ENCODE data around the gene CCDC197.

Gene CCDC197

DNA sequence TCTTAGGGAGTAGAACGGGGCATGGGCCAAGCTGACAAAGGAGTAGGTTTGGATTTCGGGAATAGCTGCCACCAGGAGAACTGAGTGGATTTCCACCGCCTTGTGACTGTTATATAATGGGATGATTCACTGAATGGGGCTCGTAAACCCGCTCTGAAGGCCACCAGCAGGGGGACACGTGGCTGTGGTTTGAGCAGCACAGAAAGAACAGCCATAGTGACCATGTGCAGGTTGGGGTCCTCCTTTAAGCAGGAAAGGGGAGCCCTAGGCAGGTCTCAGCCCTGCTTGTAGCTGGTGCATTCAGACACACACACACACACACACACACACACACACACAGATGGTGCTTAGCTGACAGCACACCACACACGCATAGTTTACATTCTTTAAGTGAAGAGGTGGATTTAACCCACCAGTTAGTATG, 12.1 kb upstream of the CCDC197 start:
- TF ChIP-seq, protein P1, sequence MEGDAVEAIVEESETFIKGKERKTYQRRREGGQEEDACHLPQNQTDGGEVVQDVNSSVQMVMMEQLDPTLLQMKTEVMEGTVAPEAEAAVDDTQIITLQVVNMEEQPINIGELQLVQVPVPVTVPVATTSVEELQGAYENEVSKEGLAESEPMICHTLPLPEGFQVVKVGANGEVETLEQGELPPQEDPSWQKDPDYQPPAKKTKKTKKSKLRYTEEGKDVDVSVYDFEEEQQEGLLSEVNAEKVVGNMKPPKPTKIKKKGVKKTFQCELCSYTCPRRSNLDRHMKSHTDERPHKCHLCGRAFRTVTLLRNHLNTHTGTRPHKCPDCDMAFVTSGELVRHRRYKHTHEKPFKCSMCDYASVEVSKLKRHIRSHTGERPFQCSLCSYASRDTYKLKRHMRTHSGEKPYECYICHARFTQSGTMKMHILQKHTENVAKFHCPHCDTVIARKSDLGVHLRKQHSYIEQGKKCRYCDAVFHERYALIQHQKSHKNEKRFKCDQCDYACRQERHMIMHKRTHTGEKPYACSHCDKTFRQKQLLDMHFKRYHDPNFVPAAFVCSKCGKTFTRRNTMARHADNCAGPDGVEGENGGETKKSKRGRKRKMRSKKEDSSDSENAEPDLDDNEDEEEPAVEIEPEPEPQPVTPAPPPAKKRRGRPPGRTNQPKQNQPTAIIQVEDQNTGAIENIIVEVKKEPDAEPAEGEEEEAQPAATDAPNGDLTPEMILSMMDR (IDR thresholded peaks at IDR 0.05; ENCODE audit: control extremely low read depth, extremely low read depth, low read depth, missing control alignments): peak; percentile 29
- no peak for DNase-seq (ENCODE audit: extremely low spot score)
- POLR2A ChIA-PET: no interaction called here
- CTCF ChIA-PET: interaction anchor here (1.0 to 12.3 kb wide), 8 partner anchors 11 to 152 kb away, joined by 3 to 124 read pairs (median 9); partner anchors contain the start of genes ASB2 and CCDC197

DNA sequence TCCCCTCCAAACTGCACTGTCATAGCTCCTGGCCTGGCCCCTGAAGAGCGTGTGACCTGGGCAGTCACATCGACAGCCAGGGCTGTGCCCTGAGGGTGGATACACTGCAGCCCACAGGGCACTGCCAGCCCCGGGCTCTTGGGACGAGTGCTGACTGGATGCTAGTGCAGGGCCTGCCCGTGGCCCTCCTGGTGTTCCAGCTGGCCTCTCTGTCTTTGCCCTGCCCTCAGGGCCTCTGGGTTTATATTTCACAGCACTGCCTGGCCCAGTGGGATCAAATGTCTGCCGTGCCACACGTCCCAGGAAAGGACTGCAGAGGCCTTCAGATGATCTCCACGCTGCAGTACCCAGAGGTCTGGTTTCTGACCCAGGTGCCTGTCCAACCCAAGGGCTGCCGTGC, 10.1 kb upstream of the CCDC197 start:
- TF ChIP-seq, protein P1 (IDR thresholded peaks at IDR 0.05; ENCODE audit: control extremely low read depth, extremely low read depth, low read depth, missing control alignments): no peak
- ChIA-PET CTCF (interaction anchor here (1.0 to 12.3 kb wide), 4 partner anchors 11 to 47 kb away, joined by 3 to 124 read pairs (median 36); partner anchors contain the start of genes ASB2 and CCDC197), POLR2A (no interaction called here)
- no peak for DNase-seq (ENCODE audit: extremely low spot score)

DNA sequence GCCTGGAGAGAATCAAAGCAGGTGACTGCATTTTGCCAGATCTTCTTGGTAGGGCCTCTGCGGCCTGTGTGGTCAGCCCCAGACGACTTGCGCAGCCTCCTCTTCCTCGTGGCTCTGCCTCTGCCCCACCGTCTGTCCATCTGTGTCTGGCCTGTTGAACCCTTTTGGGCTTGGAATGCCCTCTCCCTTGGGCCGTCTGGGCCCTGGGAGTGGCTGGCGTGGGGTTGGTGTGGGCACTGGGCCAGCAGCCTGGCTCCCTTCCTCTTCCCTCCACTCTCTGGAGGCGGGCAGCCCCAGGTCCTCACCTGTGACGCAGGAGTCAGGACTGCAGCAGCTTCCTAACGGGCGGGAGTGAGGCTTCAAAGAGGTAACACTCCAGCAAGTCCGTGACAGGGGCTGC, 9.7 kb upstream of the CCDC197 start:
- POLR2A ChIA-PET: no interaction called here
- TF ChIP-seq, protein P1 (IDR thresholded peaks at IDR 0.05; ENCODE audit: control extremely low read depth, extremely low read depth, low read depth, missing control alignments): no peak
- CTCF ChIA-PET: interaction anchor here (7.2 to 12.3 kb wide), 2 partner anchors 11 to 14 kb away, joined by 55 to 124 read pairs; partner anchors contain the start of genes ASB2 and CCDC197
- no peak for DNase-seq (ENCODE audit: extremely low spot score)

DNA sequence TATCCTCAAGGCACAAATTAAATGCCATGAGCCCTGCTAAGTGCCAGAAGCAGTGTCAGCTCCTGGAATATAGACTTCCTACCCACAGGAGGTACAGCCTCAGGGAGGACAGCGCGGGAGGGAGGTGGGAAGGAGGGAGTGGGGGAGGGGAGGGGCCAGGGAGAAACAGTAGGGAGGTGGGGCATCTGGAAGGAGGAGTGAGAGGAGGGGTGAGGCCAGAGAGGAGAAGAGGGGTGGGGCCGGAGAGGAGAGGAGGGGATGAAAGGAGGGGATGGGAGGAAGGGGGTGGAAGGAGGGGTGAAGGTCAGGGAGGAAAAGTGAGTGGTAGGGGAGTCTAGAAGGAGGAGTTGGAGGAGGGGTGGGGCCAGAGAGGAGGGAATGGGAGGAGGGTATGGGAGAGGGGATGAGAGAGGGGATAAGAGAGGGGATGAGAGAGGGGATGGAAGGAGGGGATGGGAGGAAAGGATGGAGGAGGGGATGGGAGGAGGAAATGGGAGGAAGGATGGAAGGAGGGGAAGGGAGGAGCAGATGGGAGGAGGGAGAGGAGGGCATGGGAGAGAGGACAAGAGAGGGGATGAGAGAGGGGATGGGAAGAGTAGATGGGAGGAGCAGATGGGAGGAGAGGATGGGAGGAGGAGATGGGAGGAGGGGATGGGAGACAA, 9.2 kb upstream of the CCDC197 start:
- DNase-seq (ENCODE audit: extremely low spot score): no peak
- CTCF ChIA-PET: interaction anchor here (12.3 kb wide), 1 partner anchor 10 kb away, joined by 124 read pairs; the partner anchor contains the start of gene CCDC197
- TF ChIP-seq, protein P1 (IDR thresholded peaks at IDR 0.05; ENCODE audit: control extremely low read depth, extremely low read depth, low read depth, missing control alignments): no peak
- POLR2A ChIA-PET: no interaction called here

DNA sequence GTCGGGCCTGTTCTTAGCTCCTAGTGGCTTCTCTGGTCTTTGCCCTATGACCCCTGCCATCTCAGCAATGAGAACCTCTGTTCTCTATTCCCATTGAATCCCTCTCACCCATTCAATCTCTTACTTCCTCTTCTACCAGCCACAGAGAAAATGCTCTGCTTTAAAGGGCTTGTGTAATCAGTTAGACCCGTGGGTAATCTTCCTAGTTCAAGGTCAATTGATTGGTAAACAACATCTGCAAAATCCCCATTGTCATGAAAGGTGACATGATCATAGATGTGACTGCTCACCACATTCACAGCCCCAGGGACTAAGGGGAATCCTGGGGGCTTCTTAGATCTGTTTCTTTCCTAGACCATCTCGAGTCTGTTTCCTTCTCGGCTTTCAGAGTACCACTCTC, 7.2 kb upstream of the CCDC197 start:
- ChIA-PET POLR2A (interaction anchor here (1.0 to 1.2 kb wide), 2 partner anchors 12 to 22 kb away, joined by 3 read pairs; no protein-coding TSS in a partner anchor), CTCF (interaction anchor here (1.9 to 17.4 kb wide), 4 partner anchors 9 to 48 kb away, joined by 5 to 664 read pairs (median 31); no protein-coding TSS in a partner anchor)
- TF ChIP-seq, protein P1 (IDR thresholded peaks at IDR 0.05; ENCODE audit: control extremely low read depth, extremely low read depth, low read depth, missing control alignments): no peak
- peak; percentile 66 for DNase-seq (ENCODE audit: extremely low spot score)

DNA sequence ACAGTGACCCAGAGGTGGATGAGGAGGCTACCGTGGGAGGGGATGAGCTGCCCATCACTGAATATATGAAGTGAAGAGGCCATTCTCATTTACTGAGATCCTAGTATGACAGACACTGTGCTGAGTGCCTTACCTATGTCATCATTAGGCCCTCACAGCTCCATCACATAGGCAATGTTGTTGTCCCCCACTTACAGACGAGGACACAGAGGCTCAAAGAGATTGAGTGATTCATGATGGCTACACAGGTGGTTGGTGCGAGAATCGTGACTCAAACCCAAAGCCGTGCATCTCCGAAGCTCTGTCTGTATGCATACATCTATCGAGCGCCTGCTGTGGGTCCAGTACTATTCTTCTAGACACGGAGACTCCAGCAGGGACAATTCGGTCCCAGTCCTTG, 5.9 kb upstream of the CCDC197 start:
- POLR2A ChIA-PET: interaction anchor here (2.3 kb wide), 1 partner anchor 20 kb away, joined by 6 read pairs; no protein-coding TSS in a partner anchor
- CTCF ChIA-PET: interaction anchor here (0.7 to 17.4 kb wide), 12 partner anchors 8 to 49 kb away, joined by 3 to 664 read pairs (median 6); partner anchors contain the start of gene ASB2
- TF ChIP-seq, protein P1 (IDR thresholded peaks at IDR 0.05; ENCODE audit: control extremely low read depth, extremely low read depth, low read depth, missing control alignments): no peak
- DNase-seq (ENCODE audit: extremely low spot score): no peak
